DMS153 treated with DMSO at 0.1 percent for 48 hours (cell line): Measurements from ENCODE around the gene ZBTB21.

Source experiments
- DNase-seq: peaks from one replicate; lab custom pipeline; 2025; ENCODE audit not compliant: unreplicated experiment; lab: John Stamatoyannopoulos, UW

ZBTB21 gene

DNA sequence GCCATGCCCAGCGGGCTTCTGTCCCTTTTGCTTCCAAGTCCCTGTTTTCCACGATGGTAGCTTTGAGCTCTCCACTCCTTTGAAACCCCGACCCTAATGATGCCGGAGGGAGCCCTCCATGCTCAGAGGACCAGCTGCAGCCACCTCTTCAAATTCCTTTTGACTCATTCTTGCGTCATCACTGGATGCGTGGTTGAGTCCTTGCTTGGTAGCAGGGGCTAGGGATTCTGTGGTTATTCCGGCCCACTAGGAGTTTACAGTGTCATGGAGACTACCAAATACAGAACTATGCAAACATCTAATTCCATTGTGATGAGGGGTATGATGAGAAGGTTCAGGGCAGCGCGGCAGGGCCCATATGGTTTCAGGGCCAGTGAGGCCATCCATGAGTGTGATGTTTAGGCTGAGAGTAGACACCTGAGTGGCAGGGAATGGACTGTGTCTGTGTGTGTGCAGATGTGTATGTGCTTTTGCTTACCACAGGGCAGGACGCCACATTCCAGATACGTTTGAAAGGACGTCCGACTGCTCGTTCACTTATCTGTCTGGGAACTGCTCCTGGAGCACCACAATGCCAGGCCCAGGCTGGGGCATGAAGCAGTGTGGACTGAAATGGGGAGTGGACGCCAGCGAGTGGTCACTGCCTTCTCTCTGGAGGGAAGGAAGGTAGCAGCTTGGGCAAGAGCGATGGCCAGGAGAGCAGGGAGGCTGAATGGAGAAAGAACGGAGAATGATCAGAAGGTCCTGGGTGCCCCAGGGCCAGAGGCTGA lies 30.4 kb upstream of the ZBTB21 start:
- no peak for DNase-seq

DNA sequence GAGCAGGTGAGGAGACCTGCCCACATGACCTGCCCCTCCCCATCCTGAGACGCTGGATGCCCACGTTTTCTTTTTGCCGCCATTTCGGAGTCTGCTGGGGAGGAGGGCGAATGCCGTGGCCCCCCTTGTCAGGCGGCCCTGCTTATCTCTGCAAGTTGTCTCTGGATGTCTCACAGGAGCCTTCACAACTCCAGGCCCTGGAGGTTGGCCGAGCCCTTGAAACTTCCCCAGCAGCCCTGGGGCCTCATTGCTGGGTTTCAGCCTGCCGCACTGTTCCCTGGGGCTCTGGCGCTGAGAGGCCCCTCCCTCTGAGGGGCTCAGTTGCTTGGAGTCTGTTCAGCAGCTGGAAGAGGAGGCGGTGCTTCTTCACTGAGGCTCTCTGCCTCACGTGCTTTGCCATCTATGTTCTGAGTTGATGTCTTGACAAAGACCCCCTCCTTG lies 29.8 kb upstream of the ZBTB21 start:
- no peak for DNase-seq

DNA sequence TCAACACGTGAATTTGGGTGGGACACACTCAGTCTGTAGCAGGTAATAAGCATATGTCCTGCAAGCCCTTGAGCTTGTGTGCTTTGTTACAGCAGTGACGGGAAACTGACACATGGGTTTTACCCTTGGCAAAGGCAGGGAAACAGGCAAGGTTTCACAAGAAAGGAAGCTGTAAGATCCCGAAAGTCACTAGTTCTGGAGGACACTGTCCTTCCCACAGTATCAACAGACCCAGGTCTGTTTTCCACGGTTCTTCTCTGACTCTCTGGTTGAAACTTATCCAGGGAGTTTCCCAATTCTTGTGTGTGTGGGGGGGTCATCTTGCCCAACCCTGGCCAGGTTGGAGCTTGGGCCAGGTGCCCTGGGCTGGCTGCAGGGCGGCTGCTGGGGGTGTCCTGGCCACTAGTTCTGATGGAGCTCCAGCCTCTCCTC lies 29.3 kb upstream of the ZBTB21 start:
- no peak for DNase-seq

DNA sequence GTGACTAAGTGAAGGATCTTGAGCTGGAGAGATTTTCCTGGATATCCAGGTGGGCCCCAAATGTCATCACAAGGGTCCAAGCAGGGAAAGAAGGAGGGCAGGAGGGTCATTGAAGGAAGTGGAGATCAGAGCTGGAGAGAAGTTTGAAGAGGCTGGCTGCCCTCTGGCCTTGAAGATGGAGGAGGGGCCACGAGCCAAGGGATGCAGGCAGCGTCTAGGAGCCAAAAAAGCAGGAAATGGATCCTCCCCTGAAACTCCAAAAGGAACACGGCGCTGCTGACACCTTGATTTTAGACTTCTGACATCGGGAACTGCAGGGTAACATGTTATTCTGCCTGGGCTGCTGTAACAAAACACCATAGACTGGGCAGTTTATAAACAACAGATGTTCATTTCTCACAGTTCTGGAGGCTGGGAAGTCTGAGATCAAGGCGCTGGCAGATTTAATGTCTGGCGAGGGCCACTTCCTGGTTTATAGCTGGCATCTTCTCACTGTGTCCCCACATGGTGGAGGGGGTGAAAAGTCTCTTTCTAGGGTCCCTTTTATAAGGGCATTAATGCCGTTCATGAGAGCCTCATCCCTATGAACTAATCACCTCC lies 28.8 kb upstream of the ZBTB21 start:
- no peak for DNase-seq

DNA sequence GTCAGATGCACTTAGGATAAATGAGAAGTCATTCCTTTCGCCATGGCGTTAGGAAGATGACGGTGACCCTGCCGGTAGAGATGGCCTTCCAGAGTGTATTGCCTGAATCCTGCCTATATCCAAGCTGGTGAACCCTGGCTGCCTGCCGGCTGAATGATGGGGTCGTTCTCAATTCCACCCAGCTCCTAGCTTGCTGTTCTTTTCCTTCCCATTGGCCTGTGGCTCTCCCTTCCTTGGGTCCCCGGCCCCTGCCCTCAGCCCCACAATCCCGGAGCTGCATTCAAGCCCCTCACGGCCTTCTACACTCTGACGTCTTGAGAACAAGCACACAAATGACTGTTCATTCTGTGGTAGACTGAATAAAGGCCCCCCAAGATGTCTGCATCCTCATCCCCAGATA lies 28.2 kb upstream of the ZBTB21 start:
- no peak for DNase-seq

DNA sequence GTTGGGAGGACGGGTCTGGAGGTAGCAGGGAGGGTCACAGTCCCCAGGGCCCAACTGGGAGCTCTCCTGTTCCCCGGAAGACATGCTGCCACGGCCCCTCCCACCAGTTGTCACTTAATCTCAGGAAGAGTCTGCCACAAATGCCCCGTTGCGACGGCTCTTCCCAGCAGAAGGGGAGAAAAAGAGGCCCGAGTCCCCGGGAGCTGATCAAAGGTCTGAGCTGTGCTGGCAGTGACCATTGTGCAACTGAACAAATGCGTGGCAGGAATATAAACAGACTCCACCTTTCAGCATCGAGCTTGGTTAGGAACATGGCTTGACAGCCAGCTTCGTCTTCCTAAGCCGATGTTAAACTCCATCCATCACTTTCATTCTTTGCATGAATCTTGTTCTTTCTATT lies 27.8 kb upstream of the ZBTB21 start:
- DNase-seq: no peak

DNA sequence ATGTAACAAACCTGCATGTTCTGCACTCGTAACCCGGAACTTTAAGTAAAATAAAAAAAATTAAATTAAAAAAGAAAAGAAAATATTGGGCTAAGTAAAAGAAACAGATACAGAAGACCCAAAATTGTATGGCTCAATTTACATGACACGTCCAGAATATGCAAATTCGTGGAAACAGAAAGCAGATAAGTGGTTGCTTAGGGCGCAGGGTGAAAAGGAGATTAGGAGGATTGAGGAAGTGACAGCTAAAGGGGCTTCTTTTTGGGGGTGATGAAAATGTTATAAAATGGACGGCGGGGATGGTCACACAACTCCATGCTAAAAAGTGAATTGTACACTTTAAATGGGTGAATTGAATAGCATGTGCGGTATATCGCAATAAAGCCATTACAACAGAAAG lies 27.4 kb upstream of the ZBTB21 start:
- DNase-seq: no peak

DNA sequence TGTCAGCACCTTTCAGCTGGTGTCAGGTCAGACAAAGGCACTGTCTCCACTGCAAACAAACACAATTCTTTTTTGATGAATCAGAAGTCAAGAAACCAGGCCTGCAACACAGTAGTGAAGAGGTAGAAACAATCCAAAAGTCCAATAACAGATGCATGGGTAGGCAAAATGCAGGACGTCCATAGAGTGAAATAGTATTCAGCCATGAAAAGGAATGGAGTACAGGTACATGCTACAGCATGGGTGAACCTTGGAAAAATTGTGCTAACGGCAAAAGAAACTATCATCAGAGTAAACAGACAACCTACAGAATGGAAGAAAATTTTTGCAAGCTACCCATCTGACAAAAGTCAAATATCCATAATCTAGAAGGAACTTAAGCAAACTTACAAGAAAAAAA lies 26.2 kb upstream of the ZBTB21 start:
- no peak for DNase-seq

DNA sequence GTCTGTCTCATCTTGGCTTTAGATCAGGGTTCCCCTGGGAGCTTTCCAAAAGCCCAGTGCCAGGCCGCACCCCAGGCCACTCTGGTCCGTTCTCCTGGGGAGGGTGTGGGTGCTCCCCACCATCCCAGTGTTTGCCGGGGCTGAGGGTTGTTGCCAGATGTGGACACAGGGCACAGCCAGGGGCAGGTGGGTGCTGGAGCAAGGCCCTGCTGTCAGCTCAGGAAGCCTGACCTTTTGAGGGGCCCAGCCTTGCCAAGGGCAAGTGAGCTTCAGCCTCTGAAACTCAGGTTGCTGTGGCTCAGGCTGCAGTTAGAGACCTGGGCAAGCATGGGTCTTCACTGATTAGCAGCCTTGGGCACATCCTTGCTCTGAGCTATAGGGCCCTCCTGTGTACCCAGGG lies 22.8 kb upstream of the ZBTB21 start:
- DNase-seq: no peak

DNA sequence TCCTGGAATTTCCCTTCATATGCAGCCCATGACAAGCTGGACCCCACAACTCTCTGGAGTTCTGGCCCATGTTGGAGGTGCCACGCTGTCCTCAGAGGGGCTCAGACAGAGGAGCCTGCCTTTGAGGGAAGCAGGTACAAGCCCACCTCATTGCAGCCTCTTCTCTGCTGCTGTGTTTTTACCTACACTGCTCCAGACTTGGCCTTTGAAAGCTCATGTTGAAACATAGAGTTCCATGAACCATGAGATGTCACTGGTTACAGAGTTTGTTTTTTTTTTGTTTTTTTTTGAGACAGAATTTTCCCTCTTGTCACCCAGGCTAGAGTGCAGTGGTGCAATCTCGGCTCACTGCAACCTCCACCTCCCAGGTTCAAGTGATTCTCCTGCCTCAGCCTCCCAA lies 22.1 kb upstream of the ZBTB21 start:
- DNase-seq: no peak

DNA sequence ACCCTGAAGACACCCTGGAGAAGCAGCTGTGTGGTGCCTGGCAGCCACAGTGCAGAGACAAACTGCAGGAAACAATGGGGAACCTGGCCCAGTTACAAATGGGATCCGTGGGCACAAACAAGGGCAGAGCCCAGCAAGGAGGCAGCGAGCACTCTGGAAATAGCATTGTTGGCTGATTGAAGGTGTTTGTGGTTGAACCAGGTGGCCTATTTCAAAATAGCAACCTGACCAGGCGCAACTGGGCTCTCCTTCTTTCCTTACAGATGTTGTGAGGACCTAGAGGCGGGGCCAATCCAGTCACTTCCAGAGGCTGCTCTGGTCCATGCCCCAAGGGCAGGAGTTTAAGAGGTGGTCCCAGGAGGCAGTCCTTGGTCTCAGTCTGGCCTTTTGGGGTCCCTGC lies 21.7 kb upstream of the ZBTB21 start:
- DNase-seq: no peak

DNA sequence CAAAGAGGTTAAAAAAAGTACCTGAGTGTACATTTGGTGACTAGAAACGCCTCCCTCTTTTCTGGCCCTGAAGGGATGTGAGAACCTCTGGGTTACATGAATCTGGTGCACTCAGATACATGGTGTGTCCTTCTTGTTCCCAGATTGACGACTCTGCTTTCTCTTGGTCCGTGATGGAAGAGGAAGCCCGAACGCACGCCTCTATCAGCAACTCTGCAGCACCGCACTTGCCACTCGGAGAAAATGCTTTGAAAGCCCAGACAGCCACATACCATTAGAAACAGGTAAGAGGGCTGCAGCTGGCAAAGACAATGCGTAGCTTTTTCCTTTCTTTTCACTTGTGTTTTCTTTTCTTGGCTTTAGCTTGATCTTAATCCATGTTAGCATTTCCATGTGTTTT lies 21.1 kb upstream of the ZBTB21 start:
- DNase-seq: no peak

DNA sequence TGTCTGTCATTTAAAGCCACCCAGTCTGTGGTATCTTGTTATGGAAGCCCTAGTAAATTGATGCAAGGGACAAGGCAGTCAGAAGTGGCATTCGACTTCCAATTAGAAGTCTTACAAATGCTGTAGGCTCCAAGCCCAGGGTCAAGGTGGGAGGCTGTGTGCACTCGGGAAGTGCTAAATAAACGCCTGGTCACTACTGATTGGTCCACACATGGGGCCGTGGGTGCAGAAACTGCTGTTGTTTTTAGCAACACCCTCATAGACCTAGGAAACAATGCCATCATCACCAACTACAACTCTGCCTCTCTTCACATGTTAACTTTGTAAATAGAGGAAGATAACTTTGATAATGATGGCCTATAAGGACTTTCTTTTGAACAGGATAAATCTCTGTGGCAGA lies 20.2 kb upstream of the ZBTB21 start:
- DNase-seq: no peak

DNA sequence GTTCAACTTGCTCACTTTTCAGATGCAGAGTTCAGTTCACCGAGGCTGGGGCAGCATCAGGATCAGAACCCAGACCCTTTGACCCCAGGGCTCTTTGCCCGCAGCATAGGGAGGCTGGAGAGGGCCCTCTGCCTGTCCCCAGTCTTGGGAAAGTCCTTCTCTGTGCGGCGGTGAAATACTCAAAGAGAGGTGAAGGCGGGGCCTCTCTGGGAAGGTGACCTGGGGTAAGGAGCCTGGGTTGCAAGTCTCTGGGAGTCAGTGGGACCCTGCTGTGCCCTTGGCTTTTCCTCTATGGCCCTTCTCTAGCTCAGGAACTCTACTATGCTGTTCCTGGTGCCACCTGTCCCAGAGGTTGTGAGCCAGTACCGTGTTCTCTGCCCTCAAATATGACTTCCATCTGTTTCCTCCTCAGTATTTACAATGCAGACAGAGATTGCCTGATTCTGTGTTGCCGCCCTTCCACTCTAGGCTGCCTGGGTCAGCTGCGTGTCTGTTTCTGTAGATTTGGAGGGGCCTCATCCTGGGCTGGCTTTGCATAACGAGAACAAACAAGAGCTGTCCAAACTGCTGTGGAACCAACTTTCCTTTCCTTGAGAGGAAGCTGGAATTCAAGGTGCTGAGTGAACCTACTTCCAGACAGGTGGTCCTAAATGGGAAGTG lies 18.7 kb upstream of the ZBTB21 start:
- no peak for DNase-seq

DNA sequence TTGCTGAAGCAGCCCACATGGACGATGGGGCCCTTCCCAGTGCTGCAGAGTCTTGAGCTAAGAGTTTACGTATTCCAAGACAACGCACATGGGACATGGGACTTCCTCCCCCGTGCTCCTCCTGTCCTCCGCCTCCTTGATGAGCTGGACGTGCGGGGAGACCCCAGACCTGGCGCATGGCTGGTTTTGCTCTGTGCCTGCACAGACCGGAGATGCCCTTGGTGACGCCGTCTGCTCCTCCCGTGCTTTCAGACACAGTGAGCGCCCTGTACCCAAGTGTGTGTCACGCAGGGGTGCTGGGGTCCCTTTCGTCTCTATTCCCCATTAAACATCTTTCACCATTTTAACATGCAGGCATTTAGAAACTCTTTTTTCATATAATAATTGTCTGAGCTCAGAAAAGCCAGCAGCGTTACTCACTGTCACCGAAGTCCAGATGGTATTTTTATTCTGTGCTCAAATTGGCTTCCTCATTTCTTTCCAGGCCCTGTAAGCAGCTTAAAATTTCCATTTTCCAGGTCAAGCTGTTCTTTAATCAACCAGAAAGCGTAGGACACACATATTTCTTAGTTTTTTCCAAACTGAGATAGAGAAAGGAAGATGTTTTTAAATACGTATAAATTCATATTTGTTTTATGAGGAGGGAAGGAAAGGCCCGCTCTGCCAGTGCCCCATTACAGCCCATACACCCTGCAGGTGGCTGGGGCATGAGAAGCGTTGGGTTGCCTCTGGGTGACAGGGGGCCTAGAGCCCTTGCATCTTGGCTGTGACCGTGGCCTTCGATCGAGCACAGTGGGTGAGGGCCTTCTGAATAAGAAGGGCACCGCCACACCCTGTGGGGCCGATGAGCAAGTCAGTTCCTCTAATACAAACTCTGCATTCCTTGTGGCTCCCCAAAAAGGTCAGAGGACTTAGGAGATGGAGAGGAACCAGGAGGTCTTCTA lies 17.9 kb upstream of the ZBTB21 start:
- no peak for DNase-seq

DNA sequence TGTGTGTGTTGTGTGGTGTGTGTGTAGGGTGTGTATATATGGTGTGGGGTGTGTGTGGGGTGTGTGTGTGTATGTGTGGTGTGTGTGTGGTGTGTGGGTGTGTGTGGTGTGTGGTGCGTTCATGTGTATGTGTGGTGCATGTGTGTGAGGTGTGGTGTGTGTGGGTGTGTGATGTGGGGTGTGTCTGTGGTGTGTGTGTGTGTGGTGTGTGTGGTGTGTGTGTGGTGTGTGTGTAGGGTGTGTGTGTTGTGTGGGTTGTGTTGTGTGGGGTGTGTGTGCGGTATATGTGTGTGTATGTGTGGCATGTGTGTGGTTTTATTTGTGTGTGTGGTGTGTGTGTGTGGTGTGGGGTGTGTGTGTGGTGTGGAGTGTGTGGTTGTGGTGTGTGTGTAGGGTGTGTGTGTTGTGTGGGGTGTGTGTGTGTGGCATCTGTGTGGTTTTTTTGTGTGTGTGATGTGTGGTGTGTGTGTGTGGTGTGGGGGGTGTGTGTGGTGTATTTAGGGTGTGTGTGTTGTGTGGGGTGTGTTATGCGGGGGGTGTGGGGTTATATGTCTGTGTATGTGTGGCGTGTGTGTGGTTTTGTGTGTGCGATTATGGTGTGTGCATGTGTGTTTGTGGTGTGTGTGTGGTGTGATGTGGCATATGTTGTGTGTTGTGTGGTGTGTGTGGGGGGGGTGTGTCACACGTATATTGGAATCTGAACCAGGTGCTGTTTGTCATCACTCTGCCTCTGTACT lies 17.1 kb upstream of the ZBTB21 start:
- no peak for DNase-seq

DNA sequence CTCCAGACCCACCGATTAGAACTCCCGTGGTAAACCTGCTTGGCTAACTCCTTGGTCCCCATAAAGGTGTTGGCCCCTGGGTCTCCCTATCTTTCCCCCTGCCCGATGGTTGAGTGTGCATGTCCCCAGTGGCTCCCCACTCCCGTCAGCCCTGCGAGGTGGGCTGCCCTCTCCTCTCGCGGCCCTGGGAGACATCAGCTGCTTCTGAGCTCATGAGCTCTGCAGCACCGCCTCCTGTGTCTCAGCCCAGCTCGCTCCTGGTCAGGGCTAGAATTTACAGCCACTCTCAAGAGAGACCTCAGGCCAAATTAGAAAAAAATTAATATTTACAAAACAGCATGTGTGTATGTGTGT lies 15.9 kb upstream of the ZBTB21 start:
- no peak for DNase-seq

DNA sequence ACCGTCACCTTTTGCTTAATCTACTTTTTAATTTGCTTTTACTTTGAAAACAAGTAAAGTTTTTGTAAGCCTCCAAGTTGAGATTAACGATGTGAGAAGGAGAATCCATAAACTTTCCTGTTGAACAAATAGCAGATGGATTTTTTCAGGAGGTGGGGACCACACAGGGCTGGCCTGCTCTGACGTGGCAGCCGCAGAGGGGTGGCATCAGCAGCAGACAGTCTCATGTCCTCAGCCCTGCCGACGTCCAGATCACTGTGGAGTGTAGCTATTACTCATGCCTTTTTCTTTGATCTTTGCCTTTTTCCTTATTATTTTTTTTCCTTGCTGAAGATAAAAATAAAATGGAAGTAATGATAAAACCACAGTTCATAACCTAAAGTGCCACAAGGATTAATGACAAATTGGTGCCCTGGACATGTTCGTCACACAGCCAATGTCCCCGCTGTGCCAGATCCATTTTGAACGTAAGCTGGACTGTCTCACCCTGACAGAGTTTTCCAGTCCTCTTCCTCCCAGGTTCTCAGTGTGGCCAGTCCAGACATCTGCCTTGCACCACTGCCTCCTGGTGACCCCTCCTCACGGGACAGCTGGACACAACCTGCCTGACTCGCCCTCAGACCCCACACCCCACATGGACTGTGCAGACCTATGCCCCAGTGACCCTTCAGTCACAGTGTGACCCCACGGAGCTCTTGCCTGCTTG lies 15.4 kb upstream of the ZBTB21 start:
- DNase-seq: no peak

DNA sequence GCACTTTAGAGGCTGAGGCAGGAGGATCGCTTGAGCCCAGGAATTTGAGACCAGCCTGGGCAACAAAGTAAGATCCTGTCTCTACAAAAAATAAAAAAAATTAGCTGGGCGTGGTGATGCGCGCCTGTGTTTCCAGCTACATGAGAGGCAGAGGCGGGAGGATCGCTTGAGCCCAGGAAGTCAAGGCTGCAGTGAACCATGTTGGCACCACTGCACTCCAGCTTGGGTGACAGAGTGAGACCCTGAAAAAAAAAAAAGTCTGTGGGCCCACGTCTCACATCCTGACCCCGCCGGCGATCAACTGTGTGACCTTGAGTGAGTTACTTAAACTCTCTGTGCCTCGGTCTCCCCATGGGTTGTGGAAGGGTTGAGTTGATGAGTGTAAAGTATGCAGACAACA lies 12.7 kb upstream of the ZBTB21 start:
- DNase-seq: no peak

DNA sequence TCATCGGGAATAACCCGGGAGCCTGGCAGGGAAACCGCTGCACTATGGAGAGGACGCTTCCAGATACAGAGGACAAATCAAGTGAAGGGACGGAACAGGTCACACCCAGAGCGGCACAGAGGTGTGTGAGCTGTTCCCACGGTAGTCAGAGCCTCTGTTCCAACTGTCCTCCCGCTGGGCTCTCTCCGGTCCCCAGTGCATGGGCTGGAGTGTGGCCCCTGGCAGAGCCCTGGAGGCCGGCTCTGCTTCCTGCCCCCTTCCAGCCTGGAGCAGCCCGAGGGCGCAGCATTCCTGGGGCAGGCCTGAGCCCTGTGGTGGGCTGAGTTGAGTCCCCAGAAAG lies 11.9 kb upstream of the ZBTB21 start:
- peak; percentile 52 for DNase-seq
